Fibroblast of pulmonary artery (primary cell): ENCODE measurements around the gene PTGER3.
"Not testable (repeated sequence)": the region's sequence is repeated elsewhere in the genome, so short reads cannot be mapped to it uniquely, and the experiment has no call there.

Experiments
- DNase-seq: peaks from one replicate; pipeline ENCODE4 v3.0.0-alpha.2; 2010; ENCODE audit warnings: low read depth
- H3K4me3 ChIP-seq: replicated peaks from 2 replicates; pipeline ENCODE4 v1.5.1; 2011; ENCODE audit warnings: low read depth, mild to moderate bottlenecking, control low read depth, low read length, moderate library complexity
- CTCF ChIP-seq: IDR thresholded peaks from 2 replicates; pipeline ENCODE4 v1.5.1; 2011; ENCODE audit warnings: mild to moderate bottlenecking, control low read depth, low read length, inconsistent platforms; ENCODE audit errors: missing control alignments

PTGER3 gene

GRCh38 chr1:70963374-70963773 is 84.2 kb downstream of the PTGER3 start:
- no peak for DNase-seq
- TF ChIP-seq CTCF, result no peak
- H3K4me3 ChIP-seq, result no peak overlapping the region

- no peak for DNase-seq
- no peak for TF ChIP-seq CTCF
- H3K4me3 ChIP-seq, result no peak overlapping the region
These were observed 86.1 kb downstream of the PTGER3 start for GRCh38 chr1:70961374-70961975.

GRCh38 chr1:70948396-70949017 is 99.1 kb downstream of the PTGER3 start:
- no peak for TF ChIP-seq CTCF
- no peak for DNase-seq
- H3K4me3 ChIP-seq, result no peak overlapping the region

- no peak overlapping the region for H3K4me3 ChIP-seq
- no peak for TF ChIP-seq CTCF
- no peak for DNase-seq
These were observed 99.8 kb downstream of the PTGER3 start for GRCh38 chr1:70947835-70948234.

- no peak overlapping the region for H3K4me3 ChIP-seq
- no peak for TF ChIP-seq CTCF
- DNase-seq, result no peak
These were observed 101.9 kb downstream of the PTGER3 start for GRCh38 chr1:70945676-70946075.

DNA sequence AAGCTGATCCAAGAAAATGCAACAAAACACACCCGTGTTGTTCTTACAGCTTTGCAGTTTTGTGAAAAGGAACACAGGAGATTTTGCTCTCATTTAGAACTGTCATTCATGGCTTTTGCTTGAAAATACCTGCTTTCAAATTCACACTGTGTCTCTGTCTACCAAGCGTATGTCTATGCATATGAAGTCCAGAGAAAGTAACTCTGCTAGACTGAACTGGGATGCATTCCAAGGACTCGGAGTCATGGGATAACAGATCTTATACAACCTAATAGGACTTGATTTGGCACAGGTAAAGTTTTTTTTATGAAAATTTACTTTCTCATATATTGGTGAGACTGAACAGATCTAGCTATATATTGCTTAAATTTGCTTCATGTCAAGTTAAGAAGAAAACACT is 102.4 kb downstream of the PTGER3 start:
- DNase-seq, result no peak
- H3K4me3 ChIP-seq, result no peak overlapping the region
- TF ChIP-seq CTCF, result no peak

GRCh38 chr1:70941563-70941962 is 106.1 kb downstream of the PTGER3 start:
- no peak overlapping the region for H3K4me3 ChIP-seq
- DNase-seq, result no peak
- TF ChIP-seq CTCF, result no peak

GRCh38 chr1:70940398-70940797 is 107.2 kb downstream of the PTGER3 start:
- H3K4me3 ChIP-seq, DNase-seq: not testable (repeated sequence)
